SK-N-SH (cell line): ENCODE measurements around the gene COL15A1. TPM values are rescaled to one million over a fixed set of nuclear protein-coding genes. Genes with fewer than 3 reads are reported as not detected.

Experiments
- CTCF ChIA-PET: fragments of 300-600, 350-600 bp; formaldehyde crosslinking; extraction: SDS; loops from one replicate; lab custom pipeline; 2021; lab: Yijun Ruan, JAX
- POLR2A ChIA-PET: fragments of 350-600 bp; sonication (Branson Sonifier 250); formaldehyde crosslinking; extraction: SDS; loops from one replicate; lab custom pipeline; 2020; ENCODE audit warnings: antibody characterized with exemption, inconsistent platforms; lab: Yijun Ruan, JAX
- DNase-seq: peaks from one replicate; pipeline ENCODE4 v3.0.0; 2012
- H2AFZ ChIP-seq: fragments of 200-600 bp; sonication (generic); 2 replicates; pipeline ENCODE4 v1.8.1; 2016; ENCODE audit warnings: antibody characterized with exemption, mild to moderate bottlenecking, low read depth
- H3F3A ChIP-seq: fragments of 200-600 bp; sonication (generic); replicated peaks from 2 replicates; pipeline ENCODE3; 2016; ENCODE audit warnings: antibody characterized with exemption, mild to moderate bottlenecking; ENCODE audit not compliant: insufficient read depth
- H3K27ac ChIP-seq, 2 experiments: fragments of 200-500 bp in 1 of 2; fragments of 200-600 bp in 1 of 2; sonication (Bioruptor generic) in 1 of 2; sonication (generic), shearing (Covaris generic) in 1 of 2; 2 replicates each; pipeline versions ENCODE4 v1.5.1 to v1.6.1; 2014 to 2016; ENCODE audit warnings: low read depth in 2 of 2, inconsistent platforms in 1 of 2, low read length in 1 of 2, mild to moderate bottlenecking in 1 of 2, mixed read lengths in 1 of 2
- H3K27me3 ChIP-seq: fragments of 200-600 bp; sonication (generic), shearing (Covaris generic); 2 replicates; pipeline ENCODE4 v1.6.1; 2016; ENCODE audit warnings: mixed run types; ENCODE audit not compliant: insufficient read depth
- H3K36me3 ChIP-seq, 2 experiments: fragments of 200-500 bp in 1 of 2; fragments of 200-600 bp in 1 of 2; sonication (Bioruptor generic) in 1 of 2; sonication (generic) in 1 of 2; replicated peaks in 1 of 2; 2 replicates each; pipeline versions ENCODE3 to v1.5.1; 2014 to 2016; ENCODE audit warnings: low read length in 1 of 2, mild to moderate bottlenecking in 1 of 2; ENCODE audit not compliant: insufficient read depth in 2 of 2, control insufficient read depth in 1 of 2
- H3K4me1 ChIP-seq, 2 experiments: fragments of 200-500 bp in 1 of 2; fragments of 200-600 bp in 1 of 2; sonication (Bioruptor generic) in 1 of 2; sonication (generic), shearing (Covaris generic) in 1 of 2; 2 replicates each; pipeline versions ENCODE4 v1.5.1 to v1.6.1; 2014 to 2016; ENCODE audit warnings: low read depth in 1 of 2, low read length in 1 of 2, mixed run types in 1 of 2; ENCODE audit not compliant: insufficient read depth in 2 of 2, control insufficient read depth in 1 of 2
- H3K4me2 ChIP-seq: fragments of 200-600 bp; sonication (generic), shearing (Covaris generic); 2 replicates; pipeline ENCODE4 v1.6.1; 2017; ENCODE audit warnings: mixed run types
- H3K4me3 ChIP-seq, 2 experiments: fragments of 200-500 bp in 1 of 2; fragments of 200-600 bp in 1 of 2; sonication (Bioruptor generic) in 1 of 2; sonication (generic), shearing (Covaris generic) in 1 of 2; 2 replicates each; pipeline versions ENCODE4 v1.5.1 to v1.8.1; 2014 to 2016; ENCODE audit warnings: low read depth in 2 of 2, inconsistent platforms in 1 of 2, low read length in 1 of 2, mild to moderate bottlenecking in 1 of 2, mixed read lengths in 1 of 2, moderate library complexity in 1 of 2
- H3K79me2 ChIP-seq: fragments of 200-600 bp; sonication (generic); 2 replicates; pipeline ENCODE4 v1.8.1; 2017; ENCODE audit warnings: mild to moderate bottlenecking; ENCODE audit not compliant: insufficient read depth
- H3K9ac ChIP-seq: fragments of 200-600 bp; sonication (generic); 2 replicates; pipeline ENCODE4 v1.6.1; 2017; ENCODE audit warnings: mixed run types
- H3K9me2 ChIP-seq: fragments of 200-600 bp; sonication (generic); 2 replicates; pipeline ENCODE4 v1.6.1; 2017; ENCODE audit warnings: mixed run types
- H3K9me3 ChIP-seq: fragments of 200-600 bp; sonication (generic); 2 replicates; pipeline ENCODE4 v1.6.1; 2017; ENCODE audit warnings: mixed run types, mild to moderate bottlenecking, moderate library complexity
- H4K20me1 ChIP-seq: fragments of 200-600 bp; sonication (generic); 2 replicates; pipeline ENCODE4 v1.6.1; 2017; ENCODE audit warnings: mild to moderate bottlenecking, mixed run types; ENCODE audit not compliant: insufficient read depth
- ELF1 ChIP-seq: IDR thresholded peaks from 2 replicates; pipeline ENCODE4 v1.4.0; 2012
- FOXM1 ChIP-seq: IDR thresholded peaks from 2 replicates; pipeline ENCODE4 v1.4.0; 2012; ENCODE audit warnings: low read depth, mild to moderate bottlenecking
- GABPA ChIP-seq: IDR thresholded peaks from 2 replicates; pipeline ENCODE4 v1.4.0; 2012; ENCODE audit warnings: low read depth, mild to moderate bottlenecking
- MXI1 ChIP-seq: IDR thresholded peaks from 2 replicates; pipeline ENCODE4 v1.6.1; 2012; ENCODE audit warnings: mild to moderate bottlenecking, low read depth, low read length, improper control_type of control experiment
- NFIC ChIP-seq: IDR thresholded peaks from 2 replicates; pipeline ENCODE4 v1.4.0; 2012; ENCODE audit warnings: borderline replicate concordance
- NRF1 ChIP-seq: IDR thresholded peaks from 2 replicates; pipeline ENCODE4 v1.6.1; 2012; ENCODE audit warnings: low read depth, mild to moderate bottlenecking, low read length
- PBX3 ChIP-seq: IDR thresholded peaks from 2 replicates; pipeline ENCODE4; 2012
- RAD21 ChIP-seq: IDR thresholded peaks from 2 replicates; pipeline ENCODE4 v1.6.1; 2012; ENCODE audit warnings: mild to moderate bottlenecking, low read length
- REST ChIP-seq: IDR thresholded peaks from 2 replicates; pipeline ENCODE4 v1.6.1; 2012; ENCODE audit warnings: mild to moderate bottlenecking, low read depth, low read length, moderate library complexity
- RFX5 ChIP-seq: IDR thresholded peaks from 2 replicates; pipeline ENCODE4 v1.6.1; 2012; ENCODE audit warnings: mild to moderate bottlenecking, improper control_type of control experiment, low read length
- SIN3A ChIP-seq: IDR thresholded peaks from 2 replicates; pipeline ENCODE4 v1.6.1; 2012; ENCODE audit warnings: low read depth, mild to moderate bottlenecking, low read length, moderate library complexity, borderline replicate concordance
- TAF1 ChIP-seq: IDR thresholded peaks from 2 replicates; pipeline ENCODE4 v1.6.1; 2012; ENCODE audit warnings: low read depth, mild to moderate bottlenecking, low read length, moderate library complexity, borderline replicate concordance
- TCF12 ChIP-seq: IDR thresholded peaks from 2 replicates; pipeline ENCODE4 v1.4.0; 2012
- USF1 ChIP-seq: IDR thresholded peaks from 2 replicates; pipeline ENCODE4 v1.4.0; 2012; ENCODE audit warnings: low read depth, borderline replicate concordance
- USF2 ChIP-seq: fragments of 150-350 bp; IDR thresholded peaks from 2 replicates; pipeline ENCODE4 v1.6.1; 2017; ENCODE audit warnings: antibody characterized with exemption, low read length, low read depth, borderline replicate concordance
- WGBS: methylation state at CpG from one replicate; pipeline ENCODE4 v1.1.6; 2017; ENCODE audit warnings: low lambda C conversion rate; 5-methylcytosine and 5-hydroxymethylcytosine counted together
- polyA plus RNA-seq, 3 experiments: library from polyadenylated mRNA; depleted of rRNA; stranded (reverse); fragments of >200 nt; gene quantifications; 2 replicates each; pipeline ENCODE4 v1.2.3, GENCODE V29; 2012
- TF ChIP-seq, protein P1 (sequence below): IDR thresholded peaks from 2 replicates; pipeline ENCODE4 v1.4.0; 2012; ENCODE audit warnings: low read depth

Gene COL15A1
- polyA plus RNA-seq, 1 of the 3 experiments (the other 2 are of a cell fraction) = 0.84 TPM

GRCh38 chr9:99071313-99072039, 127.8 kb downstream of the COL15A1 start:
- Histone ChIP-seq H3K79me2 (no peaks in the 10 kb centered on the region), H2AFZ (no peak overlapping the region), H3K9me3 (no peaks in the 10 kb centered on the region), H3K4me3 (no peak overlapping the region), H3K4me2 (0 out of 2 replicates have a peak overlapping the region, but pooled peaks have one; percentile 10), H3K27ac (peak overlapping the region in 1 of 2 experiments; percentile 21; a peak in 2 of 4 replicates), H3K9ac (no peak overlapping the region), H3K36me3 (no peaks in the 10 kb centered on the region), H3K9me2 (no peaks in the 10 kb centered on the region), H3F3A (peaks cover 9% of the 10 kb centered on the region), H3K4me1 (peaks cover 0 to 32% of the 10 kb centered on the region in 2 experiments; a peak in 1 of 4 replicates), H3K27me3 (no peaks in the 10 kb centered on the region), H4K20me1 (no peaks in the 10 kb centered on the region)
- no peak for DNase-seq
- TF ChIP-seq USF1 (no peak), SIN3A (no peak), NFIC (no peak), PBX3 (no peak), FOXM1 (no peak), ELF1 (no peak), TCF12 (no peak), MXI1 (no peak), NRF1 (no peak), REST (no peak), TAF1 (no peak), RAD21 (no peak), RFX5 (no peak), GABPA (no peak), USF2 (no peak)
- TF ChIP-seq, protein P1, sequence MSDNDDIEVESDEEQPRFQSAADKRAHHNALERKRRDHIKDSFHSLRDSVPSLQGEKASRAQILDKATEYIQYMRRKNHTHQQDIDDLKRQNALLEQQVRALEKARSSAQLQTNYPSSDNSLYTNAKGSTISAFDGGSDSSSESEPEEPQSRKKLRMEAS = no peak
- 92% methylated on average over 9 of the region's 9 CpGs for WGBS
- POLR2A ChIA-PET = no interaction called here
- CTCF ChIA-PET = interaction anchor here (1.4 kb wide), 1 partner anchor 69 kb away, joined by 3 read pairs; no protein-coding TSS in a partner anchor
